Stimulated activated CD8-positive, alpha-beta memory T cell treated with anti-CD3 and anti-CD28 coated beads, Interleukin-7, amount 100 ng/mL, for 48 hours (primary cell): ENCODE results near the gene SERPINE1.
A peak's percentile ranks its signal among the peaks of the same experiment; 100 is the strongest.
"Not testable (repeated sequence)": the region's sequence is repeated elsewhere in the genome, so short reads cannot be mapped to it uniquely, and the experiment has no call there.

Source experiments
- DNase-seq, 2 donors: peaks; one replicate each; pipeline ENCODE4 v3.0.0-alpha.2; 2020; ENCODE audit warnings: low read depth in 1 of 2; ENCODE audit errors: extremely low read depth in 1 of 2

Gene SERPINE1

GRCh38 chr7:101126651-101127459, at the start of gene SERPINE1:
TSS of gene SERPINE1 (plus strand) at chr7:101127104. CDS start at chr7:101128394, 1,290 bp downstream.
- DNase-seq, result peak in 1 of 2 donors; percentile 43

- peak; percentile 44 to 68 for DNase-seq
Observed at GRCh38 chr7:101077303-101078086, 49.4 kb upstream of the SERPINE1 start.

- DNase-seq, result no peak
Observed at GRCh38 chr7:101081432-101081831, 45.5 kb upstream of the SERPINE1 start.

GRCh38 chr7:101084865-101085161, 42.1 kb upstream of the SERPINE1 start:
- no peak for DNase-seq

GRCh38 chr7:101085162-101085964, 41.5 kb upstream of the SERPINE1 start, which contains the start of gene TRIM56:
TSS of gene TRIM56 (plus strand) at chr7:101085481. CDS start at chr7:101087313, 1,832 bp downstream.
- DNase-seq, result peak; percentile 62 to 65

- DNase-seq, result no peak
Observed at GRCh38 chr7:101087334-101088068, 39.4 kb upstream of the SERPINE1 start.

GRCh38 chr7:101088069-101088425, 38.9 kb upstream of the SERPINE1 start:
- no peak for DNase-seq

- no peak for DNase-seq
Observed at GRCh38 chr7:101088858-101089529, 37.9 kb upstream of the SERPINE1 start.

- DNase-seq, result no peak
Observed at GRCh38 chr7:101089876-101090275, 37.0 kb upstream of the SERPINE1 start.

GRCh38 chr7:101092266-101092905, 34.5 kb upstream of the SERPINE1 start:
- DNase-seq, result not testable (repeated sequence)

GRCh38 chr7:101093906-101094305, 33.0 kb upstream of the SERPINE1 start:
- no peak for DNase-seq

- no peak for DNase-seq
Observed at GRCh38 chr7:101094376-101094775, 32.5 kb upstream of the SERPINE1 start.

- DNase-seq, result peak in 1 of 2 donors; percentile 18
Observed at GRCh38 chr7:101094791-101095375, 32.0 kb upstream of the SERPINE1 start.

GRCh38 chr7:101096331-101096956, 30.5 kb upstream of the SERPINE1 start:
- no peak for DNase-seq

- DNase-seq, result no peak
Observed at GRCh38 chr7:101096957-101097347, 30.0 kb upstream of the SERPINE1 start.

- DNase-seq, result no peak
Observed at GRCh38 chr7:101097561-101097960, 29.3 kb upstream of the SERPINE1 start.

GRCh38 chr7:101099969-101100781, 26.7 kb upstream of the SERPINE1 start:
- peak; percentile 34 to 66 for DNase-seq
